HUES64 (cell line): ENCODE data around the gene CCNDBP1.

ENCODE experiments used
- H3K27ac ChIP-seq: 2 replicates; pipeline ENCODE4 v1.7.0; 2013; ENCODE audit warnings: low read depth, low read length, inconsistent platforms
- H3K27me3 ChIP-seq: 2 replicates; pipeline ENCODE4 v1.6.1; 2013; ENCODE audit warnings: mild to moderate bottlenecking, low read length; ENCODE audit not compliant: insufficient read depth
- H3K36me3 ChIP-seq: 2 replicates; pipeline ENCODE4 v1.6.1; 2013; ENCODE audit warnings: mild to moderate bottlenecking, low read length; ENCODE audit not compliant: insufficient read depth
- H3K4me1 ChIP-seq: 2 replicates; pipeline ENCODE4 v1.6.1; 2013; ENCODE audit warnings: mild to moderate bottlenecking, low read length, moderate library complexity; ENCODE audit not compliant: insufficient read depth
- H3K4me3 ChIP-seq: 2 replicates; pipeline ENCODE4 v1.5.1; 2013; ENCODE audit warnings: mild to moderate bottlenecking, low read length, moderate library complexity
- H3K9ac ChIP-seq: 2 replicates; pipeline ENCODE4 v1.6.1; 2013; ENCODE audit warnings: mild to moderate bottlenecking, low read depth, low read length
- H3K9me3 ChIP-seq: 2 replicates; pipeline ENCODE4 v1.6.1; 2013; ENCODE audit warnings: low read depth, low read length; ENCODE audit not compliant: insufficient read depth
- WGBS: fragments of 150-250, 120-280 bp; methylation state at CpG from one replicate; pipeline ENCODE4 v1.1.7; 2013; ENCODE audit warnings: missing lambda C conversion rate; 5-methylcytosine and 5-hydroxymethylcytosine counted together

CCNDBP1 gene

DNA sequence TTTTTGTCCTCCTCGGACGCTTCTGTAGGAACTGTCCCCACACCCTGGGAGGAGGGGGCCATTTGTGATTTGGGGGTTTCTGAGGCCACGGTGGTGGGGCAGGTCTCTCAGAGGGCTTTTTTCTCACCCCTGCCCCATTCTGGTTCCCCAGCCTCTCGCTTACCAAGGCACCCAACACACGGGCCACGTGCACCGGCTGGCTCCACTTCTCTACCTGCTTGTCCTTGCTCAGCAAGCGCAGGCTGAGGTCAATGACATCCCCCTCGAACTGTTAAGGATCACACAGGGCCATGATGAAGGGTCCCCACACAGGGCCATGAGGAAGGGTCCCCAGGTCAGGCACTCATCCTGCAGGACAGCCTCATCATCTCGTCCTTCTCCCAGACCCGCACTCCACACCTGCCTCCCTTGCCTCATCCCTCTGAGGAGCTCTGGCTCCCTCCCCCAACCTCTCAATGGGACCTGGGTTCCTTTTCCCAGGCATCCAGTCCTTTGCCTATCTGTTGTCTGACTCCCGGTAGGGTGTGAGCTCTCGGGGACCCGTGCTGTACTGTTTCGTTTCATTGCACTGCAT, 25.1 kb downstream of the CCNDBP1 start:
- WGBS = 95% methylated on average over 15 of the region's 15 CpGs

DNA sequence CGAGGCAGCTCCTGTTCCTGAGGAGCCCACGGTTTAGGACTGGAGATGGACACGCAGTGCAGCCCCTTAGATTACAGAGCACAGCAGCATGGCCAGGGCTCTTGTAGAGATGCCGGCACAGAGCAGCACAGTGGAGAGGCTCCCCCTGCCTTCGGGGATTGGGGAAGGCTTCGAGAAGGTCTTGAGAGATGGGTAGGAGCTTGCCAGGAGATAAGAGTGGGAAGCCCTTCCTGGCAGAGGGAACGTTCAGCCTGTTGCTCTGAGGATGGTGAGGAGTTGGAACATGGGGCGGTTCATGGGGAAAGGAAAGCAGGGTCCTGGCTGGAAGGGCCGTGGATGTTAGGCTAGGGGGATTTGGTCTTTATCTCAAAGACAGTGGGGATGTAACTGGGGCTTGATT, 25.6 kb downstream of the CCNDBP1 start:
- WGBS = 87% methylated on average over 9 of the region's 9 CpGs
- H3K27ac ChIP-seq = no peak overlapping the region
- no peaks in the 10 kb centered on the region for H3K27me3 ChIP-seq
- no peak overlapping the region for H3K9ac ChIP-seq
- no peaks in the 10 kb centered on the region for H3K9me3 ChIP-seq
- H3K36me3 ChIP-seq = no peaks in the 10 kb centered on the region
- H3K4me1 ChIP-seq = no peaks in the 10 kb centered on the region
- H3K4me3 ChIP-seq = no peak overlapping the region

More for the DNA sequence above, 25.1 kb downstream of the CCNDBP1 start:
- H3K4me1 ChIP-seq = no peaks in the 10 kb centered on the region
- H3K9me3 ChIP-seq = no peaks in the 10 kb centered on the region
- H3K4me3 ChIP-seq = no peak overlapping the region
- H3K27ac ChIP-seq = no peak overlapping the region
- H3K36me3 ChIP-seq = no peaks in the 10 kb centered on the region
- H3K9ac ChIP-seq = no peak overlapping the region
- no peaks in the 10 kb centered on the region for H3K27me3 ChIP-seq

DNA sequence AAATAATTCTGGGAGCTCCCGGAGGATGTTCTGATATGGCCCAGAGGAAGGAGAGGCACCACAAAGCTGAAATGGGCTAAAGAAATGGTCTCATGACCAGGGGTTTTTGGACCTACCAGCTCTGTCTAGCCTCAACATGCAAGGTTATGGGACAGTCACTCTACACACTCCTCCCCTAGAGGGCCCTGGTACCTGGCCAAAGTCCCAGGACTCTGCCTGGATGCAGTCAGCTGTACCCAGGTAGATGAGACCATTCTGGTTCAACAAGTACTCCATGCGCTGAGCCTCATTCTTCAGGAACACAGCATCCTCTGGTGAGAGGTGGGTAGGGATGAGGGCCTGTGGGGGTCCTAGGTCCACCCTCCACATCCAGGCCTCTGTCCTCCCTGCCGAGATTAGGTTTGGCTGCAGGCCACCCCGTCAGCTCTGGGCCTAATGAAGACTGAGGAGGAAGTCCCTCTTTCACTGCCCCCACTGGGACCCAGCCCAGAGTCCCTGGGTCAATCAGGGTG, 26.1 kb downstream of the CCNDBP1 start:
- Histone ChIP-seq H3K4me3 (no peak overlapping the region), H3K27ac (no peak overlapping the region), H3K9me3 (no peaks in the 10 kb centered on the region), H3K27me3 (no peaks in the 10 kb centered on the region), H3K9ac (no peak overlapping the region), H3K36me3 (no peaks in the 10 kb centered on the region), H3K4me1 (no peaks in the 10 kb centered on the region)
- WGBS = 93% methylated on average over 4 of the region's 4 CpGs

- no peak overlapping the region for H3K27ac ChIP-seq
- H3K4me1 ChIP-seq = no peaks in the 10 kb centered on the region
- H3K27me3 ChIP-seq = no peaks in the 10 kb centered on the region
- H3K36me3 ChIP-seq = no peaks in the 10 kb centered on the region
- 94% methylated on average over 8 of the region's 8 CpGs for WGBS
- H3K9ac ChIP-seq = no peak overlapping the region
- no peak overlapping the region for H3K4me3 ChIP-seq
- H3K9me3 ChIP-seq = no peaks in the 10 kb centered on the region
Measured at GRCh38 chr15:43212299-43212698, 27.1 kb downstream of the CCNDBP1 start.

GRCh38 chr15:43212951-43213350, 27.7 kb downstream of the CCNDBP1 start:
- H3K27ac ChIP-seq = no peak overlapping the region
- H3K9me3 ChIP-seq = no peaks in the 10 kb centered on the region
- no peak overlapping the region for H3K9ac ChIP-seq
- H3K4me3 ChIP-seq = no peak overlapping the region
- no peaks in the 10 kb centered on the region for H3K36me3 ChIP-seq
- H3K4me1 ChIP-seq = no peaks in the 10 kb centered on the region
- no peaks in the 10 kb centered on the region for H3K27me3 ChIP-seq

GRCh38 chr15:43213466-43213865, 28.3 kb downstream of the CCNDBP1 start:
- no peak overlapping the region for H3K9ac ChIP-seq
- WGBS = 89% methylated on average over 5 of the region's 5 CpGs
- H3K4me3 ChIP-seq = no peak overlapping the region
- no peaks in the 10 kb centered on the region for H3K9me3 ChIP-seq
- H3K27ac ChIP-seq = no peak overlapping the region
- H3K36me3 ChIP-seq = no peaks in the 10 kb centered on the region
- H3K4me1 ChIP-seq = no peaks in the 10 kb centered on the region
- no peaks in the 10 kb centered on the region for H3K27me3 ChIP-seq

DNA sequence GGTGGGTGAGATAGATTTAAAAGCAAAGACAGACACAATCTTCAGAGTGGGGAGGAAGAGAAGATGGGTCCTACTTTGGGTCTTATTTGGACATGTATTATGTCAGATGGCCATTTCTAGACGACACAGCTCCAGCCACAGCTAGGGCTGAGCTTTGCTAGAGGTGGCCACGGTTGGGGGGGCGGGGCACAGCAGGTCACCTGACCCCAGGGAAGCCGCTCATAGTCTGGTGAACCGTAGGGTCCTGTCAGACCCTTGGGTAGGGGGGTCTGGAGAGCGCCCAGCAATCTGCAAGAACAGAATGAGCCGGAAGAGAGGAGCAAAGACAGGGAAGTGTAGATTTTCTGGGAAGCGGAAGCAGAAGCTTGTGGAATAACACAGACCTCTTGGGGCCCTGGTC, 29.0 kb downstream of the CCNDBP1 start:
- 69% methylated on average over 8 of the region's 8 CpGs for WGBS
- no peak overlapping the region for H3K4me3 ChIP-seq
- peaks cover 5% of the 10 kb centered on the region; the same call in 1 of the 2 replicates for H3K4me1 ChIP-seq
- H3K9ac ChIP-seq = no peak overlapping the region
- H3K27me3 ChIP-seq = no peaks in the 10 kb centered on the region
- H3K36me3 ChIP-seq = no peaks in the 10 kb centered on the region
- H3K9me3 ChIP-seq = no peaks in the 10 kb centered on the region
- no peak overlapping the region for H3K27ac ChIP-seq

DNA sequence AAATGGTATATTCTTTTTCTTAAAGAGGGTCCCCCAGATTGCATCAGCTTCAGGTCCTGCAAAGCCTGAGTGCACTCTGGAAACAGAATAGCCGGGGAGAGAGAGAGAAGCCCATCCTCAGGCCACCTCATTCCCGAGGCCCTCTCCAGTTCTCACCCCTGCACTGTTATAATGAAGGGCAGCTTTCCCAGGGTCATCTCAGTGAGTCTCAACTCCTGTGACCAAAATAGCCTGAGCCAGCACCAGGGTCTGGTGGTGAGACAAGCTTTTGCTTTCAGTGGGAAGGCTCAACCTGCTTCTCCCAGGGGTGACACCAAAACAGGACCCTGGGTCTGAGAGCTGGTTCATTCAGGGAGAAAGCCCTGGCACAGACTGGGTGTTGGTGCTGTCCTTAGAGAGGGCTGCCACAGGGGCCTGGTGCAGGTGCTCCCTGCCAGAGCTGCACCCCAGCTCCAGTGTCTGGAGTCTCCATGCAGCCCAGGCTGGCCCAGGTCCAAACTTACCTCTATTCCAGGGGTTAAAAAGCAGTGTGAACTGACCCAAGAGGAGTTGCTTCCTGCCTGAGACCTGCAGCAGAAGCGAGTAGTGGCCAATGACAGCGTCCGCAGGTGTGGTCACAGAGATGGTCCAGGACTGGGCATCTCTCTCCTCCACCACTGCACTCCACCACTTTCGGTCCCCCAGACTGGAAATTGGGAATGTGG, 29.5 kb downstream of the CCNDBP1 start:
- Histone ChIP-seq H3K9me3 (no peaks in the 10 kb centered on the region), H3K4me1 (peaks cover 6% of the 10 kb centered on the region; the same call in 1 of the 2 replicates), H3K36me3 (no peaks in the 10 kb centered on the region), H3K27me3 (no peaks in the 10 kb centered on the region), H3K9ac (no peak overlapping the region), H3K4me3 (no peak overlapping the region), H3K27ac (no peak overlapping the region)
- 91% methylated on average over 6 of the region's 6 CpGs for WGBS

GRCh38 chr15:43215961-43216360, 30.8 kb downstream of the CCNDBP1 start:
- no peak overlapping the region for H3K9ac ChIP-seq
- no peaks in the 10 kb centered on the region for H3K27me3 ChIP-seq
- no peak overlapping the region for H3K27ac ChIP-seq
- 88% methylated on average over 7 of the region's 7 CpGs for WGBS
- H3K4me1 ChIP-seq = peaks cover 6% of the 10 kb centered on the region; the same call in 1 of the 2 replicates
- H3K4me3 ChIP-seq = no peak overlapping the region
- H3K36me3 ChIP-seq = no peaks in the 10 kb centered on the region
- no peaks in the 10 kb centered on the region for H3K9me3 ChIP-seq

- Histone ChIP-seq H3K9me3 (no peaks in the 10 kb centered on the region), H3K4me1 (peaks cover 6% of the 10 kb centered on the region; the same call in 1 of the 2 replicates), H3K9ac (no peak overlapping the region), H3K4me3 (no peak overlapping the region), H3K36me3 (no peaks in the 10 kb centered on the region), H3K27ac (no peak overlapping the region), H3K27me3 (no peaks in the 10 kb centered on the region)
- WGBS = 58% methylated on average over 12 of the region's 13 CpGs
Measured at GRCh38 chr15:43218908-43219706, 33.9 kb downstream of the CCNDBP1 start.
